ENCODE measurements around the gene GMPR2. TPM values are rescaled to one million over a fixed set of nuclear protein-coding genes. Genes with fewer than 3 reads are reported as not detected.
A peak's percentile ranks its signal among the peaks of the same experiment; 100 is the strongest.

The GMPR2 gene
- total RNA-seq, 1 donor from 2014 or later: 98.4 TPM

DNA sequence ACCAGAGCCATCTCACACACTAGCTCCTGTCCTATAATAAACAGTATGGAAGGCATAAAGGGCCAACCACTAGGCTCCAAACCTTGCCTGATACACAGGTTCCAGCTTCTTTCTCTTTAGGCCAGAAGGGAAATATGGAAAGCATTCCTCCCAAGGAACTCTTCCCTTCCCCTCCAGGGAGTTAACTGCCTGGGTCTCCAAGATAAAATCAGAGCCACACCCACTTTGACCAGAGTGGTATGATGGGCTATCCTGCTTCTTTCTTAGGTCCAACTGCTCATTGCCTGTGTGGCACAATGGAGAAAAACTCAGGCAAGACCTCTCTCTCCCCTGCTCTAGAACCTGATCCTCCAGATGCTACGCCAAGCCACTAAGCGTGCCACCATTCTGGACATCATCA is 25.1 kb upstream of the GMPR2 start:
- H3K27me3 Mint-ChIP-seq (ENCODE audit: insufficient read depth, low read depth): peaks cover 4% of the 10 kb centered on the region
- no peak overlapping the region for H3K9ac ChIP-seq
- no peaks in the 10 kb centered on the region for H3K36me3 ChIP-seq
- H4K20me1 ChIP-seq (ENCODE audit: low read depth): no peaks in the 10 kb centered on the region
- TF ChIP-seq EZH2 (IDR thresholded peaks at IDR 0.05) (no peak), EZH2phosphoT487 (IDR thresholded peaks at IDR 0.05) (no peak)
- TF ChIP-seq, protein P1, sequence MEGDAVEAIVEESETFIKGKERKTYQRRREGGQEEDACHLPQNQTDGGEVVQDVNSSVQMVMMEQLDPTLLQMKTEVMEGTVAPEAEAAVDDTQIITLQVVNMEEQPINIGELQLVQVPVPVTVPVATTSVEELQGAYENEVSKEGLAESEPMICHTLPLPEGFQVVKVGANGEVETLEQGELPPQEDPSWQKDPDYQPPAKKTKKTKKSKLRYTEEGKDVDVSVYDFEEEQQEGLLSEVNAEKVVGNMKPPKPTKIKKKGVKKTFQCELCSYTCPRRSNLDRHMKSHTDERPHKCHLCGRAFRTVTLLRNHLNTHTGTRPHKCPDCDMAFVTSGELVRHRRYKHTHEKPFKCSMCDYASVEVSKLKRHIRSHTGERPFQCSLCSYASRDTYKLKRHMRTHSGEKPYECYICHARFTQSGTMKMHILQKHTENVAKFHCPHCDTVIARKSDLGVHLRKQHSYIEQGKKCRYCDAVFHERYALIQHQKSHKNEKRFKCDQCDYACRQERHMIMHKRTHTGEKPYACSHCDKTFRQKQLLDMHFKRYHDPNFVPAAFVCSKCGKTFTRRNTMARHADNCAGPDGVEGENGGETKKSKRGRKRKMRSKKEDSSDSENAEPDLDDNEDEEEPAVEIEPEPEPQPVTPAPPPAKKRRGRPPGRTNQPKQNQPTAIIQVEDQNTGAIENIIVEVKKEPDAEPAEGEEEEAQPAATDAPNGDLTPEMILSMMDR (IDR thresholded peaks at IDR 0.05): no peak
- DNase-seq (ENCODE audit: low spot score): no peak
- H3K27ac ChIP-seq: no peak overlapping the region
- no peak overlapping the region for H2AFZ ChIP-seq (replicated peaks)
- no peak overlapping the region for H3K4me2 ChIP-seq
- H3K4me1 Mint-ChIP-seq: peaks cover 4% of the 10 kb centered on the region
- no peaks in the 10 kb centered on the region for H3K9me3 Mint-ChIP-seq
- H3K36me3 Mint-ChIP-seq: peaks cover 34% of the 10 kb centered on the region
- H3K4me3 Mint-ChIP-seq: no peak overlapping the region
- no peaks in the 10 kb centered on the region for H3K4me1 ChIP-seq
- H3K4me3 ChIP-seq: no peak overlapping the region
- peaks cover 16% of the 10 kb centered on the region for H3K79me2 ChIP-seq (ENCODE audit: low read depth)
- no peaks in the 10 kb centered on the region for H3K9me3 ChIP-seq (ENCODE audit: low read depth)
- peaks cover 5% of the 10 kb centered on the region for H3F3A ChIP-seq (ENCODE audit: low read depth)
- no peaks in the 10 kb centered on the region for H3K27me3 ChIP-seq
- H3K27ac Mint-ChIP-seq: no peak overlapping the region

DNA sequence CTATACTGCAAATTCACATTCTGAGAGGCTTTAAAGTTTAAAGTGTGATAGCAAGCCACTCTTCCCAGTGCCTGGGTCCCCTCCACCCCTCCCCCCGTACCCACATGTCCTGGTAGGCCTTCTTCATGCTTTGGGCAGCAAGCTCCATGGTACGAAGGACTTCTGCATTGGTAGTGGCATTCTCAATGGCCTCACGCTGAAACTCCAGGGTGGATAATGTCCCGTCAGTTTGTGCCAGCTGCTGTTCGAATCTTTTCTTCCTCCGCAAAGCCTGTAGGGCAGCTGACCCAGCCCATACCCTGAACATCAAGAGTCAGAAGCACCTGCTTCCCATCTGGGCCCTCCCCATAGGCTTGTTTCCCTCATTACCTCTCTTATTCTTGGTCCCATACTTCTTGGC is 21.4 kb upstream of the GMPR2 start:
- Mint-ChIP-seq H3K27ac (no peak overlapping the region), H3K36me3 (peaks cover 17% of the 10 kb centered on the region), H3K9me3 (no peaks in the 10 kb centered on the region), H3K4me3 (peak overlapping the region; percentile 26), H3K4me1 (peaks cover 27% of the 10 kb centered on the region), H3K27me3 (ENCODE audit: insufficient read depth, low read depth) (peaks cover 2% of the 10 kb centered on the region)
- peaks cover 28% of the 10 kb centered on the region for H3K79me2 ChIP-seq (ENCODE audit: low read depth)
- peaks cover 29% of the 10 kb centered on the region for H3F3A ChIP-seq (ENCODE audit: low read depth)
- H3K27me3 ChIP-seq: no peaks in the 10 kb centered on the region
- H3K4me3 ChIP-seq: no peak overlapping the region
- no peaks in the 10 kb centered on the region for H3K36me3 ChIP-seq
- no peak overlapping the region for H3K9ac ChIP-seq
- no peak overlapping the region for H2AFZ ChIP-seq (replicated peaks)
- TF ChIP-seq EZH2 (IDR thresholded peaks at IDR 0.05) (no peak), EZH2phosphoT487 (IDR thresholded peaks at IDR 0.05) (no peak)
- TF ChIP-seq, protein P1 (IDR thresholded peaks at IDR 0.05): no peak
- H3K4me1 ChIP-seq: peaks cover 3% of the 10 kb centered on the region
- H4K20me1 ChIP-seq (ENCODE audit: low read depth): peaks cover 3% of the 10 kb centered on the region
- H3K4me2 ChIP-seq: no peak overlapping the region
- DNase-seq (ENCODE audit: low spot score): no peak
- H3K9me3 ChIP-seq (ENCODE audit: low read depth): no peaks in the 10 kb centered on the region
- H3K27ac ChIP-seq: no peak overlapping the region

DNA sequence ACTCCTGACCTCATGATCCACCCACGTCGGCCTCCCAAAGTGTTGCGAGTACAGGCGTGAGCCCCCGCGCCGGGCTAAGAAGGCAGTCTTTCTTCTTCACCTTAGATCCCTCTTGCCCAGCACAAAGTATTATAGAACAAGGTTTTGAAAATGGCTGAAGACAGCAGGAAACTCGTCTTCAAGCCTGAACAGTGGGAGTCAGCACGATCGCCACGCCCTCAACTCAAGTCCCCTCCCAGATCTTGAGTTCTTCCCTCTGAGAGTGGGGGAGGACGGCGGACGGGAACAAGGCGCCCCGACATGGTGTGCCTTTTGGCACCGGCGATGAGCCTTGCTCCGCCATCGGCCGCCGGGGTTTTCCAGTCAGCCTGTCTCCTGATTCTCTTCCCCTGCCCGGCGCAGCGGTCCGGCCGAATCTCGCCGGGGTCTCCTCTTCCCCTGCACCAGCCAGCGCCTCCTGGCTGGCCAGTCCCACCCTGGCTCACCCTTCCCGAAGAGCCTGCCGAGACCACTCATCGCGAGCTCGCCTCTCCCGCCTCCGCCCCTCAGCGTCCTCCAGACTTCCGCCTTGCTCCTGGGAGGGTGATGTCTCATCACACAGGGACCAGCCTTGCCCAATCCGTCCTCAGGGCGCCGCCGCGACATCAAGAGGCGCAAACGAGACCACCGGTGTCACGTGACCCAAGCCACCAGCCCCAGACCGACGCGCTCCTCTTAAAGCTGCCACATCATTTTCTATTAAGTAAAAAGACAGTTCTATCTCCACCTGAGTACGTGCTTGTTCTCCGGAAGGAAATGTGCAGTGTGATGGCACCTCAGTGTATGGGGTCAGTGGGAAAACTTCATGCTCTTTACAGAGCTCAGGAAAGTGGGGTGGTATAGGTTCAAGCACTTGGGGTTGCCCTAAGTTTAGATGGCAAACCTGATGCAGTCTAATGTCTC is 19.5 kb upstream of the GMPR2 start, which contains the start of gene CHMP4A:
CHMP4A (minus strand) TSS at position 565 of the 942 bp plus-strand sequence; CDS start at position 516, 49 bp downstream.
- peaks cover 17% of the 10 kb centered on the region for H3K36me3 Mint-ChIP-seq

More for the DNA sequence above, 19.5 kb upstream of the GMPR2 start, which contains the start of gene CHMP4A:
- Histone ChIP-seq H3K4me1 (peaks cover 3% of the 10 kb centered on the region), H3K4me3 (peak within 1 kb of the TSS; percentile 69), H3K79me2 (ENCODE audit: low read depth) (peaks cover 29% of the 10 kb centered on the region), H3K27me3 (no peaks in the 10 kb centered on the region), H4K20me1 (ENCODE audit: low read depth) (peaks cover 8% of the 10 kb centered on the region), H3K9me3 (ENCODE audit: low read depth) (no peaks in the 10 kb centered on the region), H2AFZ (replicated peaks) (peak within 1 kb of the TSS; percentile 87), H3F3A (ENCODE audit: low read depth) (peaks cover 36% of the 10 kb centered on the region), H3K36me3 (no peaks in the 10 kb centered on the region), H3K9ac (peak within 1 kb of the TSS; percentile 82), H3K4me2 (peak within 1 kb of the TSS; percentile 89), H3K27ac (peak within 1 kb of the TSS; percentile 94)
- Mint-ChIP-seq H3K9me3 (no peaks in the 10 kb centered on the region), H3K4me1 (peaks cover 27% of the 10 kb centered on the region), H3K27ac (peak within 1 kb of the TSS; percentile 69), H3K27me3 (ENCODE audit: insufficient read depth, low read depth) (peaks cover 2% of the 10 kb centered on the region), H3K4me3 (peak within 1 kb of the TSS; percentile 96)
- TF ChIP-seq EZH2 (IDR thresholded peaks at IDR 0.05) (no peak), EZH2phosphoT487 (IDR thresholded peaks at IDR 0.05) (no peak)
- TF ChIP-seq, protein P1 (IDR thresholded peaks at IDR 0.05): peak; percentile 18
- peak; percentile 99 for DNase-seq (ENCODE audit: low spot score)
